HCEC 1CT (cell line): ENCODE measurements around the gene APCDD1L.

Experiments used
- DNase-seq: peaks from one replicate; pipeline ENCODE4 v3.0.0-alpha.2; 2017

APCDD1L gene

GRCh38 chr20:58461104-58461503 is 54.1 kb downstream of the APCDD1L start:
- DNase-seq, result no peak

DNA sequence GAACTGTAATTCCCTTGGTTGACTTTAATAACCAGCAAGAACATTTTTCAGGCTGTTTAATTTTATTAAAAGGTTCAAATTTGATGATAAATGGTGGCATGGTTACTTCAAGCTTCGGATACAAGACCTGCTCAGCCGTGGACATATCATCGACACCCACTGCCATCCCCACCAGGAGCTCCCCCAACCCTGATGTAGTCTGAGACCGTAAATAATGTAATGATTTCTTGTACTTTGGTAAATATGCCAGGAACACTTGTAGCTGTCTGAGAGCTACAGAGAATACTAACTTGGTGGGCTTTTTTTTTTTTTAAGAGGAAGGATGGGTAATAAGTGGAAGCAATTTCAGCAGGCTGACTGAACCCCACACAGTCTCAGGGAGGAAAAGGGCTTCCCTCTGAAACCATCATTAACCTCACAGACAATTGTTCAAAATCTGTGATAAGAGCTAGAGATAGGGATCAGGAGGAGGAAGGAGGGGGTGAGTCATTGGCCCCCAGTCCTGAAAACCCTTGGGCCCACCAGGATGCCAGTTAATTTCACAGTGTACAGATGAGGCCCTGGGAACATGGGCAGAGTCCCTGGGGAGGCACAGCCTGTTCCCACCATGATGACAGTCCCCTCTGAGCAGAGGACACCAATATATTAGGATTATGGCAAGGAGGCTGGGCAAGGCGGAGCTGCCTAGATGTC is 56.0 kb downstream of the APCDD1L start:
- no peak for DNase-seq

DNA sequence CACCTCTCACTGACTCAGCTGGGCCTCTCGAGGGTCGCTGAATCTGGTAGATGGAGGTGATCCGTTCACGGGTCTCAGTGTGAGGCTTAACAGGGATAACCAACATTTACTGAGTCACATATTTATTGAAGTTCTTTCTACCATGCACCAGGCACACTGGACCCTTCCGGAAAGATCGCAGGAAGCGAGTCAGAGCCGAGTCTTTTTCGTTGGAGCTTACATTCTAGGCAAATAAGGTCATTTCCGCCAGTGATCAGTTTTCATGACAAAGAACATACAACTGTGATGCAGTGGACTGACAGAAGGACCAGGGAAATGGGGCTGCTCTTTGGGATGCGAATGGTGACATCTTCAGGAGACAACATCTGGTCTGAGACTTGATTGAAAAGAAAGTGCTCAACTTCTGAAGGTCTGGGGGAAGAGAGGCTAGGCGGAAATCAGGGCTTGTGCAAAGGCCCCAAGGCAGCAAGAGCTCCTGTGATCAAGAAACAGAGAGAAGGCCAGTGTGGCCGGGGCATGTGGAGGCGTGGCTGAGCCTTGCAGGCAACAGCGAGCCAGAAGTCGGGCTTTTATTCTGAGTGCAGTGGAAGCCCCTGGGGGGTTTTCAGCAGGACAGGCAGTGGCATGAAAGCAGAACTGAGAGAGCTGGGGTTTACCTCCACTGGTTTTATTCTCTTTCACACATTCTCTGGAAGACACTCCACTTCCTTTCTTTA is 56.7 kb downstream of the APCDD1L start:
- peak; percentile 37 for DNase-seq

DNA sequence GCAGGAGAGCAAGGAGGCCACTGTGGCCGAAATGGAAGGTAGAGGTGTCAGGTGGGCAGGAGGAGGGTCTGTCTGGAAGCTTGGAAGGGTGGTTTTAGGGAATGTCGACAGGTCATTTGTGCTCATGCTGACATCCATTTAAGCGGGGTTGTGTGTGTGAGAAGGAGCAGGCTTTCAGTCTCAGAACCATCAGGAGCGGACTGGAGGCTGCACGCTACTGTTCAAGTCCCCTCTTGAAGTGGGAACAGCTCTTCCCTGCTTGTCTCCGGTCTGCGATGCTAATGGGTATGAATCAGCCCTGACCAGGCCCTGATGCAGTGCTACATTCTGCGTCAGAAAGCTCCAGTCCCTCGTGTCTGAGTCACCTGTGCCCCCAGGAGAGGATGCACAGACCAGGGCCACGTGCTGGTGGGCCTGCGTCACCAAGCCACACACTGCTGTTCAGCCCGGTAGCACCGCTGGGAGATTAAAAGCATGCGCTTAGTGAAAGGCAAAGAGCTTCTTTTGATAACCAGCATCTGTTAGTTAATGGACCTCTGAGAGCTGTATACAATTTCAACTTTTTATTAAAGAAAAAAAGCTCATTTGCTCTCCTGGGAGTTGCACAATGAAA is 58.0 kb downstream of the APCDD1L start:
- no peak for DNase-seq

- no peak for DNase-seq
Observed at GRCh38 chr20:58454460-58454859, 60.7 kb downstream of the APCDD1L start.

- no peak for DNase-seq
Observed at GRCh38 chr20:58453391-58453790, 61.8 kb downstream of the APCDD1L start.

GRCh38 chr20:58452667-58453255 is 62.4 kb downstream of the APCDD1L start:
- DNase-seq, result no peak

- DNase-seq, result no peak
Observed at GRCh38 chr20:58450254-58450653, 64.9 kb downstream of the APCDD1L start.

DNA sequence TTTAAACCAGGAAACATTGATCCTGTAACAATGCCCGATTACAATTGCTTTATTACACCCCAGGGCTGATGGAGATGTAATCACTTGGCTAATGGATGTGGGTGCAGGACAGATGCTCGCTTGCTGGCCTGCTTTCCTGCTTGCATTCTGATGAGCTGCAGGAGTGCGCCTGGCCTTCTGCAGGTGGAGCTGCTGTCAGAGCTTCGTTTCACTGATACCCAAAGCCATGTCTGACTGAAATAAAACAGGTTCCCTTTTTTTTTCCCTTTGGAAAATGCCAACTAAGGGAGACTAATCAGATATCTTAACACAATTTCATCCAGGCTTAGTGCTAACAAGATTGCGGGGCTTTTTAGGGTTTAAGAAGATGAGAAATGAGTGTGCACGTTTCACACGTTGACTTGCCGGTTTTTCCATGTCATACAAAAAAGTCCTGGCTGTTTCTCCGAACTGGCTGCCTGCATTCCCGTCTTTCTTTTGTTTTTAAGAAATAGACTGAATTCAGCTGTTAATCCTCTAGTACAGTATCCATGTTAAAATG is 65.4 kb downstream of the APCDD1L start:
- DNase-seq, result no peak

GRCh38 chr20:58448958-58449357 is 66.2 kb downstream of the APCDD1L start:
- no peak for DNase-seq

DNA sequence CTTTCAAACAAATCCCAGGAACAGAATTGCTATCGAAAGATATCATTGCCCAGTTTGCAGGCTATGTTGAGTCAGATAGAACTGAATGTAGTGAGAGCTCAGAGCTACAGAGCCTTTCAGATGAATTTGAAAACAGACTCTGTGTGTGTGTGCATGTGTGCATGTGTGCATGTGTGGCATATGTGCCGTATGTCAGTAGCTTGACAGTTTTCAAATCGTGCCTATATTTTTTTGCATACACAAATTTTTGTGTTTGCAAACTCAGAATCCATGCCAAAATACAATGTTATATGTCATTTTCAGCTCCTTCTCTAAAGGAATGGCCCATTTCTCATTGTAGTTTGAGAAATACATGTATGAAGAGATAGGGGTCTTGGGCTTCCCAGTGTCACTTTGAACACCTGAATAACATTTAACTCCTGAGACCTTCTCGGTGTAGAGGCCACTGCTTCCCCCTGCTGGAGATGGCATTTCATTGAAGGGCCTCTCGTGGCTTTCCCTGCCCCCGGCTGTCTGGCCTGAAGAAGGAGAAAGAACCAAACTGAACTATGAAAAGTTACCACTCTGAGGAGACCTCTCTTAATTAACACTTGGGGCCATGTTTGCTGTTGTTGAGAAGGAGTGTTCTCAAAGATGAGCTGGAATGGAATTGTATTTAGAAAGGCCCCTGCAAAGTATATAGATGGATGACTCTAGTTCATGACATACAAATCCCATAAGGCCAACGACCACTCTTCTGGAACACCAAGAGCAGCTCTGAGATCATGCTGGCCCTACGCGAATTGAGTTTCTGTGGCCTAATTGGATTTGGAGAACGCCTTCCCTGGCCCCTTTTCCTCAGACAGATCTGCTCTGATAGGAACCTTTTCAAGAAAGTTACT is 67.4 kb downstream of the APCDD1L start:
- peak; percentile 40 for DNase-seq

- DNase-seq, result no peak
Observed at GRCh38 chr20:58446960-58447265, 68.3 kb downstream of the APCDD1L start.

DNA sequence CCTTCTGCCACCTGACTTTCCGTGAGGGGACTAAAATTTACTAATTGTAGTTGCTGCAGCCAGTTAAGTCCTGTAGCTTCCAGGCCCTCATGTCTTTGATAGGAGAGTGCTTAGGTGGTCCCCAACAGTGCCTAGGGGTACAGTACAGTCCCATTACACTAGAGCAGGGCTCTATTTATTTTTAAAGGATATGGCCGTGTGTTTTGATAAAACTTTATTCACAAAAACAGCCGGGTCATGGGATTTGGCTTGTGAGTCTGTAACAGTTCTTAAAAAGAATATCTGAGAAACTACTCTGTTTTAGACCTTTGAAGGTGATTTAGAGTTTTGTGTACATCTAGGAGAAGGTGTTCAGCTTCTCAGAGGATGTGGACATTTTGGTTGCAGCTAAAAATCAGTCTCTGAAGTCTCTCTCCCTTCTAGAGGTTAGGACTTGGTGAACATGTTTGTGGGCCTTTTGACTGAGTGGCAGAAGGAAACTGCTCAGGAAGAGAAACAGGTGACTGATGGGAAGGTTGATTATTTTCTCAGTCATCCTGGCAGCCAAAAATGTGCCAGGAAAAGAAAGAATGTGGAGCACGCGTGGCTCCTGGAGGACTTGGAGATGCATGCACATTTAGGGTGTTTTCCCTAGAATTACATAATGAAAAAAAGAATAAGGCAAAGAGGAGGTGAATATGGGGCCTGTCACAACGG is 68.8 kb downstream of the APCDD1L start:
- no peak for DNase-seq

DNA sequence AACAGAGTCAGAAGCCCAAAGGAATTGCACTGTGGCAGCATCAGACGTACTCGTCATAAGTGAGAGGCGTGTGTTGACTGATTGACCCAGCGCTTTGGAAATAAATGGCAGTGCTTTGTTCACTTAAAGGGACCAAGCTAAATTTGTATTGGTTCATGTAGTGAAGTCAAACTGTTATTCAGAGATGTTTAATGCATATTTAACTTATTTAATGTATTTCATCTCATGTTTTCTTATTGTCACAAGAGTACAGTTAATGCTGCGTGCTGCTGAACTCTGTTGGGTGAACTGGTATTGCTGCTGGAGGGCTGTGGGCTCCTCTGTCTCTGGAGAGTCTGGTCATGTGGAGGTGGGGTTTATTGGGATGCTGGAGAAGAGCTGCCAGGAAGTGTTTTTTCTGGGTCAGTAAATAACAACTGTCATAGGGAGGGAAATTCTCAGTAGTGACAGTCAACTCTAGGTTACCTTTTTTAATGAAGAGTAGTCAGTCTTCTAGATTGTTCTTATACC is 70.4 kb downstream of the APCDD1L start:
- no peak for DNase-seq

DNA sequence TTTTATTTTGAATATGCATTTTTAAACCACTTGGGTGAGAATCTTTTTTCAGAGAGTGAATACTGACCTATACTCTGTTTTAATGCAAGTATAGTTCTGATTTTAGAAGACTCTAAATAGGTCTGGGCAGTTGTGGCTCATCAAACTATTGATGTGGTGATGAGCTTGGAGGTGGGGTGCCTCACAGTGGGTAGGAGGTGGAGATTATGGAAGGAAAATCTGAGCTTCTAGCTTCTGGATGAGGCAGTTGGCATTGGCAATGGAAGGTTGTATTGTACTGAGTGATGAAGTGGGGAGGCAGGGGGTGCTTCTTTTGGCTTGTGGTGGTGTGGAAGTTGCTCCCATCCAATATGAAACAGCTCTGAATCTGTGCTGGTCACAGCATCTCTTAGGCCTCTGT is 73.5 kb downstream of the APCDD1L start:
- DNase-seq, result no peak

GRCh38 chr20:58440021-58440767 is 75.0 kb downstream of the APCDD1L start:
- no peak for DNase-seq

DNA sequence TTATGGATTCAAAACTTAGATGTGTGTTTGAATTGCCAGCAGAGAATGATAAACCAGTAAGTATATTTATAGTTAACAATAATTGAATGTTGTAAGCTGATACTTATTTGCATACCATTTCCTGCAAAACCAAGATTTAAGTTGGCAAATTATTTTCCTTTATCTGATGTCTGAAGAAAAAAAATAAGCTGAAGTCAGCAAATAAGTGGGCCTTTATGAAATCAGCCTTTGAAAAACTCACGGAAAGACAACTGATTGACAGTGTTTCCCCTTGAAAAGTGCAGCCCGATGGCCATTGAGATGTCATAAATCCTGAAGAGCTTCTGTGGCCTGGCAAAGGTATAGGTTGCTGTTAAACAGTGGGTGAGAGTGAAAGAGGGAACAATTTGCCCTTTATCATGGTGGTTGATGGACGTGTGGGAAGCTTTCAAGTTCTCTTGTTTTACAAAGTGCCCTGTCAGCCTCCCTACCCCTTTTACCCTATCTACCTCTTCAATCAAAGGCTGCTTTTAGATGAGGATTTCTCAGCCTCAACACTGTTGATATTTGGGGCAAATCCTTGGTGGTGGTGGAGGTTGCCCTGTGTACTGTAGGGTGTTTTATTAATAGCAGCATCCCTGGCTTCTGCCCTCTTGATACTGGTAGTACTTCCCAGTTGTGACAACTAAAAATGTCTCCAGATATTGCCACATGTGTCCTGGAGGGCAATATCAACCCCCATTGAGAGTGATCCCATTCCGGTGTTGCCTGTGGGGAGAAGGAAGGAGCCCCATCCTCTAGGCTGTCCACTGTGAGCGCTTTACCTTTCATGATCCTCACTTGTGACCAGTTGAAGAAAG is 76.0 kb downstream of the APCDD1L start:
- DNase-seq, result no peak

DNA sequence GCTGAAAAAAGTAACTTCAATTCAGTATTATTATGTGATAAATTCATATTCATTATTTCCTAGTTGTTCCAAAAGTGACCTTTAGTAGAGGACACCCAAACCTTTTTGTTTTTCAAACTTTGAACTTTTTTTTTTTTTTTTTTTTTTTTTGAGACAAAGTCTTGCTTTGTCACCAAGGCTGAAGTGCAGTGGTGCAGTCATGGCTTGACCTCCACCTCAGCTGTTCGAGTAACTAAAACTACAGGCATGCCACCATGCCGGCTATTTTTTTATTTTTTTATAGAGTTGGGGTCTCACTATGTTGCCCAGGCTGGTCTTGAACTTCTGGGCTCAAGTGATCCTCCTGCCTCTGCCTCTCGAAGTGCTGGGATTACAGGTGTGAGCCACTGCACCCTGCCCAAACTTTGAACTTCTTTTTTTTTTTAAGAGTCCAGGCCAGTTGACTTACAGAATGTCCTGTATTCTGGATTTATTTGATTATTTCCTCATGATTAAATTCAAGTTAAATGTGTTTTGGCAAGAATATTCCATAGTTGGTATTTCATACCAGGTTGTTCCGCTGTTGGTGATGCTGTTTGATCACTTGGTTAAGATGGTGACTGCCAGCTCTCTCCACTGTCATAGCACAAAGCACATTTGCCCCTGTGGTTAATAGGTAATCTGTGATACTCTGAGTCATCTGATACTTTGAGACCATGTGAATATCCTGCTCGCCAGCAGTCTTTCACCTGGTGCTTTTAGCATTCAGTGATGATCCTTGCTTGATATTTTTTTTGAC is 78.1 kb downstream of the APCDD1L start:
- no peak for DNase-seq

DNA sequence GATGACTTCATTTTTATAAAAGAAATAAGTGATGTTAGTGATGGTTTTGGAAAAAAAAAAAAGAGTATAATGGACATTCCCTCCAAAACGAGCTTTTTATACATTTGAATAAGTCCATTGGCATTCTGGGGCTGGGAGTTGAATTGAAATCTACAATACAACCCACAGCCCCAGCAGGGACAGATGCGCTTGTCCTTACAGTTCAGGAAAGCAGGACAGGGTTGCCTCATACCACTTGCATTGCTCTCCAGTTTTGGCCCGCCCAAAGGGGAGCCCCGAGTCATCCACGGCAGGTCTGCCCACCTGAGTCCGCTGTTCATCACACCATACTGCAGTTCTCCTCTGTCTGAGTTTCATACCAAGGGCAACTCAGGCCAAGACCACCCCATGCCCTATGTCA is 80.0 kb downstream of the APCDD1L start:
- no peak for DNase-seq
